CD4-positive, alpha-beta memory T cell (primary cell): Measurements from ENCODE around the gene HSD17B11. TPM values are rescaled to one million over a fixed set of nuclear protein-coding genes. Genes with fewer than 3 reads are reported as not detected.
A peak's percentile ranks its signal among the peaks of the same experiment; 100 is the strongest.
"Not testable (repeated sequence)": the region's sequence is repeated elsewhere in the genome, so short reads cannot be mapped to it uniquely, and the experiment has no call there.

Source experiments
- CTCF ChIA-PET: fragments of 350-600 bp; sonication (Branson Sonifier 250); formaldehyde crosslinking; loops from one replicate; lab custom pipeline; 2021; ENCODE audit warnings: inconsistent platforms; ENCODE audit not compliant: partially characterized antibody; lab: Charles Lee
- POLR2A ChIA-PET: fragments of 350-600 bp; sonication (Branson Sonifier 250); formaldehyde crosslinking; loops from one replicate; lab custom pipeline; 2021; ENCODE audit not compliant: partially characterized antibody; lab: Charles Lee
- DNase-seq, 5 donors: peaks; one replicate each; pipeline versions ENCODE4 v3.0.0 to v3.0.0-alpha.2; 2020 to 2022; ENCODE audit warnings: mixed read lengths in 1 of 5
- H3K27ac ChIP-seq: one replicate; pipeline ENCODE4 v1.7.0; 2013; ENCODE audit warnings: low read depth, low read length
- H3K27me3 ChIP-seq: 2 replicates; pipeline ENCODE4 v1.7.0; 2013; ENCODE audit warnings: mild to moderate bottlenecking, low read length, moderate library complexity; ENCODE audit not compliant: insufficient read depth
- H3K36me3 ChIP-seq: 2 replicates; pipeline ENCODE4 v1.7.0; 2013; ENCODE audit warnings: mild to moderate bottlenecking, low read length, moderate library complexity; ENCODE audit not compliant: insufficient read depth
- H3K4me1 ChIP-seq: 2 replicates; pipeline ENCODE4 v1.7.0; 2013; ENCODE audit warnings: mild to moderate bottlenecking, low read length, moderate library complexity; ENCODE audit not compliant: insufficient read depth
- H3K4me3 ChIP-seq, 2 donors: one replicate each; pipeline ENCODE4 v1.7.0; 2013; ENCODE audit warnings: low read length in 2 of 2, mild to moderate bottlenecking in 1 of 2
- H3K9me3 ChIP-seq, 2 donors: one replicate each; pipeline ENCODE4 v1.7.0; 2013; ENCODE audit warnings: low read length in 2 of 2, control low read depth in 1 of 2; ENCODE audit not compliant: control insufficient read depth in 1 of 2
- H3K27ac Mint-ChIP-seq, 7 donors: one replicate each; pipeline ENCODE4 v1.8.0; 2020 to 2021; ENCODE audit warnings: mixed read lengths in 7 of 7, mild to moderate bottlenecking in 6 of 7, inconsistent platforms in 3 of 7, moderate library complexity in 3 of 7
- H3K27me3 Mint-ChIP-seq, 2 donors: one replicate each; pipeline ENCODE4 v1.8.0; 2020 to 2021; ENCODE audit warnings: mixed read lengths in 2 of 2
- H3K36me3 Mint-ChIP-seq, 2 donors: one replicate each; pipeline ENCODE4 v1.8.0; 2020 to 2021; ENCODE audit warnings: mixed read lengths in 2 of 2, inconsistent platforms in 1 of 2, mild to moderate bottlenecking in 1 of 2
- H3K4me1 Mint-ChIP-seq, 4 donors: one replicate each; pipeline ENCODE4 v1.8.0; 2020 to 2021; ENCODE audit warnings: mixed read lengths in 4 of 4, mild to moderate bottlenecking in 1 of 4
- H3K4me3 Mint-ChIP-seq, 8 donors: one replicate each; pipeline ENCODE4 v1.8.0; 2020 to 2021; ENCODE audit warnings: mixed read lengths in 8 of 8, mild to moderate bottlenecking in 7 of 8, moderate library complexity in 6 of 8, inconsistent platforms in 3 of 8
- H3K9me3 Mint-ChIP-seq, 8 donors: one replicate each; pipeline ENCODE4 v1.8.0; 2020 to 2021; ENCODE audit warnings: mixed read lengths in 8 of 8, mild to moderate bottlenecking in 5 of 8, inconsistent platforms in 3 of 8, moderate library complexity in 1 of 8
- intact Hi-C: fragments of 100-400 bp; cut with micrococcal nuclease; formaldehyde crosslinking; loops from one replicate; pipeline ENCODE4 v1.15.1; 2023
- polyA plus RNA-seq, 2 donors: library from polyadenylated mRNA; unstranded; fragments of 300-500 nt; fragmentation: Illumina TruSeq; gene quantifications; one replicate each; pipeline ENCODE4 v1.2.3, GENCODE V29; 2021
- total RNA-seq, 2 experiments: library from RNA; stranded (reverse); gene quantifications; one replicate each; pipeline ENCODE4 v1.2.3, GENCODE V29; 2021

Gene HSD17B11
- total and polyA plus RNA-seq, 4 experiments from 2014 or later = 69.2 to 130 (median 69.8) TPM

- H3K27me3 ChIP-seq = no peaks in the 10 kb centered on the region
- peak overlapping the region in 2 of 7 donors; percentile 17 to 63 for H3K27ac Mint-ChIP-seq
- ChIA-PET POLR2A (interaction anchor here (0.9 to 1.6 kb wide), 2 partner anchors 35 to 37 kb away, joined by 3 to 4 read pairs; partner anchors contain the start of gene HSD17B11), CTCF (interaction anchor here (1.2 kb wide), 1 partner anchor 49 kb away, joined by 4 read pairs; no protein-coding TSS in a partner anchor)
- no peaks in the 10 kb centered on the region for H3K27me3 Mint-ChIP-seq
- no peaks in the 10 kb centered on the region for H3K9me3 ChIP-seq
- H3K27ac ChIP-seq = no peak overlapping the region
- DNase-seq = no peak
- H3K36me3 Mint-ChIP-seq = peaks cover 0 to 8% of the 10 kb centered on the region in 2 donors
- intact Hi-C loops = loop anchor here (10.0 kb wide), 2 partner anchors 51 to 1029 kb away; partner anchors contain the start of gene HERC5
- H3K36me3 ChIP-seq = no peaks in the 10 kb centered on the region
- H3K4me1 Mint-ChIP-seq = peaks cover 34 to 73% (median 55%) of the 10 kb centered on the region in 4 donors
- no peak overlapping the region for H3K4me3 ChIP-seq
- peaks cover 0 to 2% (median 0%) of the 10 kb centered on the region in 8 donors for H3K9me3 Mint-ChIP-seq
- no peak overlapping the region for H3K4me3 Mint-ChIP-seq
- H3K4me1 ChIP-seq = peaks cover 40% of the 10 kb centered on the region
Measured at GRCh38 chr4:87425711-87426110, 34.7 kb upstream of the HSD17B11 start.

GRCh38 chr4:87424099-87424543 lies 33.1 kb upstream of the HSD17B11 start:
- Mint-ChIP-seq H3K4me3 (peak overlapping the region; percentile 67 to 99 (median 81)), H3K4me1 (peaks cover 23 to 66% (median 46%) of the 10 kb centered on the region in 4 donors), H3K27ac (peak overlapping the region in 5 of 7 donors; percentile 68 to 98 (median 85))
- not testable (repeated sequence) for H3K27me3 Mint-ChIP-seq, H3K4me3 ChIP-seq, H3K36me3 Mint-ChIP-seq, H3K9me3 ChIP-seq, H3K27ac ChIP-seq, H3K9me3 Mint-ChIP-seq, H3K27me3 ChIP-seq, H3K36me3 ChIP-seq, DNase-seq
- intact Hi-C loops = loop anchor here (5.0 to 10.0 kb wide), 3 partner anchors 49 to 1398 kb away; partner anchors contain the start of gene HERC5
- ChIA-PET CTCF (interaction anchor here (5.8 kb wide), 1 partner anchor 47 kb away, joined by 42 read pairs; no protein-coding TSS in a partner anchor), POLR2A (interaction anchor here (1.6 kb wide), 2 partner anchors 33 to 860 kb away, joined by 4 to 7 read pairs; partner anchors contain the start of genes HSD17B11 and PPM1K)
- H3K4me1 ChIP-seq = peaks cover 34% of the 10 kb centered on the region

DNA sequence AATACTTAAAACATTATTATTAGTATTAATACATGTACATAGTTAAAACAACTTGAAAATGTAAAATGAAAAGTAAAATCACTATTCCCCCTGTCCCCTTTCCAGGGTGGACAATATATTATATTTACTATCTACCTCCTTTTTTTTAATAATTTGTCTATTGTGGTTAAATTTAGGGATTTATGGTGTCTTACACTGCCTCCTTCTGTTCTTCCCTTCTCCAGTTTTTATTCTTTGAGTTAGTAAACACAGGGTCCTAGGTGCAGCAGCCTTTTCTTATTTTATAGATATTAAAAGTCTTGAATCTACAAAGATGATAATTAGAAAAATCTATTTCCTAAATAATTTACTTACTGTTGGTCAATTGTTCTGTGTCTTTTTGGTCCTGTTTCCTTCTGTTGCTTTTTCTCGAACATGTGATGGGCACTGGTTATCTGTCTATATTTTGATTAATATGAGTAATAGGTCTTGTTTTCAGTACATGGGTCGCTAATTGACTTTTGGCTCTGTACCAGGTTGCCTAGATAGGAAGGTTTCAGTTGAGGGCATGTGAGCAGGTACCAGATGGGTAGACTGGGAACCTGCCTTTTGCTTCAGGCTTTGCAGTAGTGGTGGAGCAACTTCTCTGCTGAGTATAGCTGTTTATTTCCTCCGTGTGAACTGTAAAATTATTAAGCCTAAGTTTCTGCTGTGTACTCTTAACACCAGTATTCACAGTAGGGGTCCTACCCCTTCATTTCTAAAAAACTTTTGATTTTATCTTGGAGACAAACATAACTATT lies 32.5 kb upstream of the HSD17B11 start:
- Histone ChIP-seq H3K27ac (no peak overlapping the region), H3K4me1 (peaks cover 34% of the 10 kb centered on the region), H3K27me3 (no peaks in the 10 kb centered on the region), H3K9me3 (no peaks in the 10 kb centered on the region), H3K4me3 (no peak overlapping the region), H3K36me3 (no peaks in the 10 kb centered on the region)
- Mint-ChIP-seq H3K36me3 (peaks cover 0 to 8% of the 10 kb centered on the region in 2 donors), H3K27ac (peak overlapping the region; percentile 38 to 98 (median 85)), H3K4me3 (peak overlapping the region; percentile 85 to 99 (median 99)), H3K27me3 (no peaks in the 10 kb centered on the region), H3K9me3 (peaks cover 0 to 2% (median 0%) of the 10 kb centered on the region in 8 donors), H3K4me1 (peaks cover 20 to 61% (median 41%) of the 10 kb centered on the region in 4 donors)
- DNase-seq = peak in 1 of 5 donors; percentile 6
- POLR2A ChIA-PET = interaction anchor here (0.6 to 2.8 kb wide), 8 partner anchors 8 to 1034 kb away, joined by 3 to 59 read pairs (median 4); partner anchors contain the start of genes AFF1, HERC5, HSD17B11 and PPM1K
- intact Hi-C loops = loop anchor here (2.0 to 10.0 kb wide), 6 partner anchors 19 to 1399 kb away; partner anchors contain the start of genes HERC5 and HERC6
- CTCF ChIA-PET = interaction anchor here (1.4 to 5.8 kb wide), 4 partner anchors 20 to 47 kb away, joined by 3 to 42 read pairs (median 14); partner anchors contain the start of gene HSD17B11

DNA sequence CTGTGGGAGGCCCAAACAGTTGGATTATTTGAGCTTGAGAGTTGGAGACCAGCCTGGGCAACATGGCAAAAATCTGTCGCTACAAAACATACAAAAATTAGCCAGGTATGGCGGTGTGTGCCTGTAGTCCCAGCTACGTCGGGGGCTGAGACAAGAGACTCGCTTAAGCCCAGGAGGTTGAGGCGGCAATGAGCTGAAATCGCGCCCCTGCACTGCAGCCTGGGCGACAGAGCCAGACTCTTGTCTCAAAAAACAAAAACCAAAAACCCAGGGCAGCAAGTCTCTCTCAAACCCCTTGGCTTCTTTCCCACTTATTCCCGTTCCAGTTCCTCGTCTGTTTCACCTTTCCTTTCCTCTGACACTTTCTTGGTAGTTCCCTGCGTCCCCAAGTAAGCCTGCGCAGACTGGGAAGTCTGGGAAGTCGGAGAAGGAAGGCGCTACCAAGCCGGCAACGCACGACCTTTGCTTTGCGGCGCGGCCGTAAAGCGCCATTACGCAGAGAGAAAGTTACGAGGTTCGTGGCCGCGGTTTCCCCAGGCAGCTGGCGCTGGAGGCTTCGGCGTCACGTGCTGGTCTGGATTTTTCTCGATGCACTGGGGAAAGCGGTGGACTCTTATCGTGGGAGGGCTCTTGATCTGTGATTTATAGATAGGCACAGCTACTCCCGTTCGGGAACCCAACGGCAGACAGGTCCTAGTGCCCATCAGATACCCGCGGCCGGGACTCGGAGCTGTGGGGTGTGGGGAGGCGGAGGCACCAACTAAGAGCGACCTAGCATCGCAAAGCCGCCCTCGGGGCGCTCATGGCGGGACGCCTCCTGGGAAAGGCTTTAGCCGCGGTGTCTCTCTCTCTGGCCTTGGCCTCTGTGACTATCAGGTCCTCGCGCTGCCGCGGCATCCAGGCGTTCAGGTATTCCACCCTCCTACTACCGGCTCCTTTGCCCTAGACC lies 31.4 kb upstream of the HSD17B11 start, which contains the start of gene NUDT9:
NUDT9 (plus strand) TSS at position 470 of the 949 bp plus-strand sequence; CDS start at position 803, 333 bp downstream.
- Histone ChIP-seq H3K9me3 (no peaks in the 10 kb centered on the region), H3K27ac (peak within 1 kb of the TSS; percentile 82), H3K36me3 (no peaks in the 10 kb centered on the region), H3K4me3 (peak within 1 kb of the TSS; percentile 80 to 93), H3K4me1 (peaks cover 33% of the 10 kb centered on the region), H3K27me3 (no peaks in the 10 kb centered on the region)
- peak; percentile 88 to 93 (median 91) for DNase-seq
- H3K27ac Mint-ChIP-seq = peak within 1 kb of the TSS; percentile 98 to 100 (median 99)
- H3K9me3 Mint-ChIP-seq = peaks cover 0 to 2% (median 0%) of the 10 kb centered on the region in 8 donors
- peaks cover 0 to 8% of the 10 kb centered on the region in 2 donors for H3K36me3 Mint-ChIP-seq
- CTCF ChIA-PET = interaction anchor here (1.2 to 5.8 kb wide), 9 partner anchors 15 to 46 kb away, joined by 3 to 42 read pairs (median 3); partner anchors contain the start of gene HSD17B11
- no peaks in the 10 kb centered on the region for H3K27me3 Mint-ChIP-seq
- H3K4me3 Mint-ChIP-seq = peak within 1 kb of the TSS; percentile 96 to 99 (median 99)
- intact Hi-C loops = loop anchor here (1.0 to 10.0 kb wide), 9 partner anchors 20 to 1400 kb away; partner anchors contain the start of genes HERC5, HERC6, HSD17B11 and KLHL8
- peaks cover 14 to 50% (median 34%) of the 10 kb centered on the region in 4 donors for H3K4me1 Mint-ChIP-seq
- POLR2A ChIA-PET = interaction anchor here (0.6 to 2.8 kb wide), 13 partner anchors 9 to 1035 kb away, joined by 3 to 59 read pairs (median 4); partner anchors contain the start of genes AFF1, HERC5, HSD17B11 and KLHL8

DNA sequence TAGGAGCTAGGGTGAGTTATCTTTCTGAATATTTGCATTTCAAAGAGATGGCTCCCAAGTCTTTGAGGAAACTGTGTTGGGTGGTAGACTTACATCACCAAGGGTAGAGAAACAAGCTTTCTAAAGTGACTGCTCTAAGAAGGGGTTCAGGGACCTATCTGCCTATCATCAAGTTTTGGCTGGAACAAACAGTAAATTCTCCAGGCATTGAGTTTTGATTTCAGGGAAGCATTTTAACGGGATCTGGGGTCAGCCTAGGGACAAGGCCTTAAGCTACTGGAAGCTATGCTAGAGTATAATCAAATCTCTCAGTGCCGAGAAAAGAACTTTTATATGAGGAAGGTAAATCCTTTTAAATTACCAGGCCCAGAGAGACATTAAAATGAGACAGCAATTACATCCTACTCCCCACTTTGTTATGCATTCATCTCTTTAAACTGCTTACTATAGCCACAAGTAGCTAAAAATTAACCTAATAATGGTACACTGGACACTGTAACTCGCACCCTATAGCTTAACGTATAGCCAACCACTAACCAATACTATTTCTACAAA lies 29.4 kb upstream of the HSD17B11 start:
- Histone ChIP-seq H3K4me3 (no peak overlapping the region), H3K36me3 (no peaks in the 10 kb centered on the region), H3K9me3 (no peaks in the 10 kb centered on the region), H3K27me3 (no peaks in the 10 kb centered on the region), H3K4me1 (peaks cover 28% of the 10 kb centered on the region), H3K27ac (no peak overlapping the region)
- intact Hi-C loops = loop anchor here (5.0 to 10.0 kb wide), 3 partner anchors 46 to 1402 kb away; partner anchors contain the start of gene HERC5
- ChIA-PET CTCF (interaction anchor here (4.4 to 5.8 kb wide), 2 partner anchors 29 to 44 kb away, joined by 22 to 42 read pairs; partner anchors contain the start of gene HSD17B11), POLR2A (interaction anchor here (1.9 to 2.8 kb wide), 2 partner anchors 29 kb away, joined by 7 to 59 read pairs; partner anchors contain the start of gene HSD17B11)
- peak overlapping the region in 2 of 8 donors; percentile 17 to 39 for H3K4me3 Mint-ChIP-seq
- no peak for DNase-seq
- peak overlapping the region in 5 of 7 donors; percentile 25 to 98 (median 61) for H3K27ac Mint-ChIP-seq
- peaks cover 0 to 2% (median 0%) of the 10 kb centered on the region in 8 donors for H3K9me3 Mint-ChIP-seq
- H3K36me3 Mint-ChIP-seq = peaks cover 0 to 8% of the 10 kb centered on the region in 2 donors
- H3K4me1 Mint-ChIP-seq = peaks cover 14 to 42% (median 32%) of the 10 kb centered on the region in 4 donors
- H3K27me3 Mint-ChIP-seq = no peaks in the 10 kb centered on the region
